ENCODE results near the gene SIVA1.

SIVA1 gene

GRCh38 chr14:104784846-104785707 is 32.1 kb downstream of the SIVA1 start:
- no peak for DNase-seq (ENCODE audit: low read depth in 2 of 2)

DNA sequence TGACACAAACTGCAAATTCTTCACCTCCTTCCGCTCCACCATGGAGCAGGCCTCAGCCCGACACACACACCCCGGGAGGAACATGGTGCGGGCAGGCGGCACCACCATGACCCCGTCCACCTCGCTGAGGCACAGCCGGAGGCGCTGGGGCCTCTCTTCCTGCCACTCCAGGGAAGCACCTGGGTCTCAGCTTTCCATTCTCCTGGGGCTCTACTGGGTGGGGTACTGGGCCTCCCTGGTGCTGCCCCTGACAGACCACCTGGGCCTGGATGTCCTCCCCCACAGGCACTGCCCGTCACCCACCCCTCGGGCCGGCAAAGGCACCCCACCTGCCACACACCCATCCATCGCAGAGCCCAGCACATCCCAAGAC is 32.7 kb downstream of the SIVA1 start:
- no peak for DNase-seq (ENCODE audit: low read depth in 2 of 2)

DNA sequence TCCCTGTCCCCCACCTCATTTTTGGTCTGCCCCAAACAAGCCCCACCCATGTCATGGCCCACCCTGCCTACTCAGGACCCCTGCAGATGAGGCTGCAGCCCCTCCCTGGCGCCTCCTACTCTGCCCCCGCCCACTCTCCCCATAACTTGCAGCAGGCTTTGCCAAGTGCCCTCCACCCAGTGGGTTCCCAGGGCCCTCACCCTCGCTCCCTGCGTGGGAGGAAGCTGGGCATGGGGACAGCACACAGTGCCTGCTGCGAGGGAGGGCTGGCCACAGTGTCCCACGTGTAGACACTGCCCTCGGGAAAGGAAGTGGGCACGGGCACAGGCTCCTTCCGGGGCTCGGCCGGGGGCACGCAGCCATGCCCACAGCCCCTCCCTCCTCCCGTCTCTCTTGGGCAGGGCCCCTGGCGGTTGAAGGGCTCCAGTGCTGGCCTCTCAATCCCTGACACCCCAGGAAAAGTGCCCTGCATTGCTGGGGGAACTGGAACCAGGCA is 33.2 kb downstream of the SIVA1 start:
- no peak for DNase-seq (ENCODE audit: low read depth in 2 of 2)

DNA sequence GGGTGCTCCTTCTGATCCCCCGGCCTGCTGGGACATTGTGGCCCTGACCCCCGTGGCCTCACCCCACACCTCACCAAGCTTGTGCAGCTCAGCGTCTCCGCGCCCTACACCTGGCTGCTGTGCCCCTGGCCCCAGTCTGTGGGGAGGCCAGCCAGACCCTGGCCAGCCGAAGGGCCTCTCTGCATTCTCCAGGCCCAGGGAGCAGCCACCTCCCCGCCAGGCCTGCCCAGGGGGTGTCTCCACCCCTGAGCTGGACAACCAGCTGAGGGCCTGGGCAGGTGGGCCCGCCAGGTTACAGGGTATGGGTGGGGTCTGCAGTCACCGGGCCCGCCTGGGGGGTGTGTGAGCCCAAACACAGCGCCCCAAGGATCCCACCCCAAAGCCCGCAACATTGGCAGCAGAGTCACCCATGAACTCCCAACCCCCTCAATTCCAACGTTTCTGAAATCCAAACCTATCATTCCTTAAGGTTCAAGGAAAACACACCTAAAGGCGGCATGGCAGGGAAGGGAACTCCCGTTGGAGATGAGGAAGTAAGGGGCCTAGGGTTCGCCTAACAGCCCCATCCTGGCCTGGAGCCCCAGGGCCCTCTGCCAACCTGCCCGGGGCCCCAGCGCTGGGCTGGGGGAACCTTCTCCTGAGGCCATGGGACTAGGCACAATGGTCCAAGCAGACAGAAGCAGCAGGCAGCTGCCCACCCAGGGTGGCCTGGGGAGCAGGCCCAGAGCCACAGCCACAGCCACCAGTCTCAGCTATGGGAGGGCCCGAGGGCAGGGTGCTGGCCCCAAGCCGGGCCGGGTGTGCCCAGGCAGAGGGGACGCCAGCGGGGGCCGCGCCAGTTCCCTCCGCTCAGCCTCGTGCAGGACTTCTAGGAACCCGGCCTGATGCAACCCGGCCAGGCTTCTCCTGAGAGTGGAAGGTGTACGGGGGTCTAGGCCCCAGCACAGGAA is 34.1 kb downstream of the SIVA1 start:
- DNase-seq (ENCODE audit: low read depth in 2 of 2), result no peak

DNA sequence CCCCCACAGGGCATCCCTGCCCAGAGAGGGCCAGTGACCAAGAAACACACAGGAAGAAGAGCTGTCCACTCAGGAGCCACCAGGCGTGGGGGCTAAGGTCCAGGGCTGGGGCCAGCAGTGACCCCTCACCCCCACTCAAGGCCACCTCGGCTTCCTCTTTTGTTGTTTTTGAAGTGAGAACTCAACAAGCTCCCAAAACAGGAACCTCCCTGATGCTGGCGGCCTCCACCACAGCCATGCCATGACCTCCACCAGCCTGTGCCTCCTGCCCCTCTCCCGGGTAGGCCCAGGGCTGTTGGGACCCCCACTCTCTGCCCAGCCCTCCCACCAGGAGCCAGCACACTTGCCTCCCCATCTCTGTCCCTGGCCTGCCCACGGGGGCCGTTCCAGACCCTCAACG is 34.8 kb downstream of the SIVA1 start:
- no peak for DNase-seq (ENCODE audit: low read depth in 2 of 2)

- DNase-seq (ENCODE audit: low read depth in 2 of 2), result no peak
These were observed 35.3 kb downstream of the SIVA1 start for GRCh38 chr14:104788161-104788818.

DNA sequence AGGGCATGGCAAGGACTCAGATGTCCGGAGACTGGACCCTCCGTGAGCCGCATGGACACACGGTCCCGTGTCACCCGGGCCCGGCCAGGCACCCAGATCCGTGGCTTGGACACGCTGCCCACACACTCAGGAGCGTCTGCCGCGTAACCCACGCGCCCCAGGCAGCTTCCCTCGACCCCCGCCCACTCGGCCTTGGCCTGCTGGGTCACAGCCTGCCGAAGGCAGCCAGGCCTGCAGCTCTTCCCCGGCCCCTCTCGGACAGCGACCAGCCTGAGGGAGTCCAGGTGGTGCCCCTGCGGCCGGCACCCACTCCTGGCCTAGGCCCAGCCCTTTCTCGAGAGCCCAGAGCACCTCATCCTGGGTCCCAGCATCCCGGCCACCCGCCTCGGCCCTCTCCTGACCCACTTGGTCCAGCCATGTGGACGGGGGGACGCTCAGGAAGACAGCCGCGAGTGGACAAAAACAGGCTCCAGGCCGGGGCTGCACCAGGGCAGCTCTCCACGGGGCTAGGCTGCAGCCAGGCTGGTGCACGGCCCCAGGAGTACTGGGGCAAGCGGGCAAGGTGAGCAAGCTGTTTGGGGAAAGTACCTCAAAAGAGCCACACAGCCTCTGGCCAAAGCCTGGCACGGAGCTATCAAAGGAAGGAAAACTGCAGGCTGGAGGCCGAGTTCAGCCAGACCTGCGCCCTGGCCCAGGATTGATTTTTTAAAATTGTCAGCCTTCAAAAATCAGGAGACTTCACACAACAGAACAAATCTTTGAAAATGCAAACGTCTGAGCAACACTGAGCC is 36.1 kb downstream of the SIVA1 start:
- DNase-seq (ENCODE audit: low read depth in 2 of 2), result no peak

GRCh38 chr14:104789752-104790743 is 37.1 kb downstream of the SIVA1 start:
- DNase-seq (ENCODE audit: low read depth in 2 of 2), result no peak

- no peak for DNase-seq (ENCODE audit: low read depth in 2 of 2)
These were observed 38.5 kb downstream of the SIVA1 start for GRCh38 chr14:104791425-104791824.

- DNase-seq (ENCODE audit: low read depth in 2 of 2), result no peak
These were observed 39.3 kb downstream of the SIVA1 start for GRCh38 chr14:104792101-104792884.

GRCh38 chr14:104792945-104793702 is 40.2 kb downstream of the SIVA1 start:
- no peak for DNase-seq (ENCODE audit: low read depth in 2 of 2)

GRCh38 chr14:104793703-104793959 is 40.7 kb downstream of the SIVA1 start:
- DNase-seq (ENCODE audit: low read depth in 2 of 2), result no peak

DNA sequence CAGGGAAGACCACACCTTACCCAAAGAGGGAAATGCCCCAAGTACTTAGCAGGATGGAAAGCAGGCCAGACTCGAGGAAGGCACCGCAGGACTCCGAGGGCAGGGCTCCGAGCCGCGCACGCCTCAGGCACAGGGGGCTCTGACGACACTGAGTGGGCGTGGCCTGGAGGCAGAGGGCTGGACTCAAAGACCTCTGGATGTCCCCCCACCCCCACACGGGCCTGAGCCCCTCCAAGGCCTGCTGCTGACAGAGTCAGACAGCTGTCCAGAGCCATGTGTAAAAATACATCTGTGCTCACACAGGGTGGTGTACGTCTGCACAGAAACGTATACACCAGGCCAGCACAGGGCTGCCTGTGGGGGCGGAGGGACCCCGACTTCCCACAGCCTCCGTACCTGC is 41.2 kb downstream of the SIVA1 start:
- DNase-seq (ENCODE audit: low read depth in 2 of 2), result no peak

GRCh38 chr14:104794631-104794992 is 41.7 kb downstream of the SIVA1 start:
- DNase-seq (ENCODE audit: low read depth in 2 of 2), result no peak

DNA sequence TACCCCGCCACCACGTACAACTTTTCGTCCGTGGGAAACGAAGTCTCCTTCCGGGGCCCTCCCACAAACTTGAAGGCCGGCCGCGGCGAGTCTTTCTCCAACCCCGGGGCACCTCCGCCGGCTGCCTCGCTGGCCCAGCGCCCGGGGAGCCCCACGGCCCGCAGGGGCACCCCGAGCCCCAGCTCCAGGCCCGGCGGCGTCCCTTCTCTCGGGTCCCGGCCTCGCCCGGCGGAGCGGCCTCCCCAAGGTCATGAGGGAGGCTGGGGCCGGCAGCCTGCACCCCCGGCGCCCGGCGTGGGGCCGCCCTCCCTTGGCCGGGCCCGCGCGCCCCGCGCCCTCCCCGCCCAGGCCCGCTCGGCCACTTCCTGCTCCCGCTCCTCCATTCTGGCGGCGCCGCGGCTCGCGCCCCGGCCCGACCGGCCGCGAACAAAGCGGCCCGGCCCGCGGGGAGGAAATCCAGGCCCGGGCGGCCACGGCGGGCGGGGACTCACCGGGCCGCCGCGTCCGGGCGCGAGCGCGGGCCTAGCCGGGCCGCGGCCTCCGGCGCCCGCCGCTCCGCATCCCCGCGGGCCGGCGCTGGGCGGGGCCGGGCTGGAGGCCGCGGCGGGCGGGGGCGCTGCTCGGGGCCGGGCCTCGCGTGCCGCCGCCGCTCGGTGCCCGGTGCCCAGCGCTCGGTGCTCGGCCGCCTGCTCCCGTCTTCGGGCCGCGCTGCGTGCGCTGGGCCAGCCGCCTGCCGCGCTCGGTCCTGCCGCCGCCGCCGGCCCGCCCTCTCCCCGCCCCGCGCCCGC is 42.2 kb downstream of the SIVA1 start, which contains the start of gene AKT1:
TSS of gene AKT1 (minus strand) at position 756 of the 788 bp plus-strand sequence. CDS start 3,105 bp downstream, outside the sequence.
- DNase-seq (ENCODE audit: low read depth in 2 of 2), result no peak

DNA sequence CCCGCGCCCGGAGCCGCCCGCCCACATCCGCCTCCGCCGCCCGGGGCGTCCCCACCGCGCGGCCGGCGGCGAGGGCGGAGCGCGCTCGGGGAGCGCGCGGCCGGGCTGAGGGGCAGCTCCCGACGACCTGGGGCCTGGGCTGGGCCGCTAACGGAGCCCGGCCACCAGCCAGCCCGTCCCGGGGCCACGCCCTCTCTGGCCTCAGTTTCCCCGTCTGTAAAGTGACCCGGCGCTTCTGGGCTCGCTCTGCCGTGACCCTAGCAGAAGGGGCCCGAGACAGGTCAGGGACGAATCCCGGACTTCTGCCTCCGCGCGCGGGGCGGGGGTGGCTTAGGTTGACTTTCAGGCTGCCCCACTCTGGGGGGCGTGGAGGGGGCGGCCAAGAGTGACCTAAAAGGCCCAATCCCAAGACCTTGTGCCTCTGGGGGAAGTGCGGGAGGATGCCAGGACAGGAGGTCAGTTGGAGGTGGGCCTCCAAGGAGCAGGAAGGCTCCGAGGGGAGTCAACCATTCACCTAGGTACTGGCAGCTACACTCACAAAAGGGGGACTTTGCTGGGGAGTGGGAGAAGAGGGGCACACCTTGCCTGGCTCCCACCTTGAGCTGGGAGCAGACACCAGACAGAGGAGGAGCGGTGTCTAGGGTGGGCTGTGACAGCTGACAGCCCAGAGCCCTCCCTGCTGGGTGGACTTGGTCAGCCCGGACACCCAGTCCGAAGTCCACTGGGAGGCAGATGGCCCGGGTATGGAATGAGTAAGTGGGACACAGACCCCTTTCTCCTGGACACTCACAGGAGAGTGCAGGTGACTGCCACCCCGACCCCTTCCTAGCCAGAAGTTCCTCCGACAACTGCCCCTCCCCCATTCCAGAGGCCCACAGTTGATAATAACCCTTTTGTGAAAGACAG is 43.1 kb downstream of the SIVA1 start:
- DNase-seq (ENCODE audit: low read depth in 2 of 2), result peak; percentile 44 to 52

- no peak for DNase-seq (ENCODE audit: low read depth in 2 of 2)
These were observed 43.7 kb downstream of the SIVA1 start for GRCh38 chr14:104796687-104797081.

Data from stimulated activated CD8-positive, alpha-beta memory T cell treated with anti-CD3 and anti-CD28 coated beads, Interleukin-7, amount 100 ng/mL, for 1 hour (primary cell).